Hepatocyte (in vitro differentiated cells): ENCODE data around the gene PLA2G3.

ENCODE experiments used
- EZH2 ChIP-seq: fragments of 200-600 bp; sonication (generic); IDR thresholded peaks from 2 replicates; pipeline ENCODE4 v1.6.1; 2016; ENCODE audit warnings: antibody characterized with exemption, mild to moderate bottlenecking, borderline replicate concordance
- EZH2phosphoT487 ChIP-seq: fragments of 200-600 bp; sonication (generic); IDR thresholded peaks from one replicate; pipeline ENCODE4 v1.6.1; 2018; ENCODE audit warnings: antibody characterized with exemption, mild to moderate bottlenecking, low read depth, moderate library complexity; ENCODE audit not compliant: unreplicated experiment, severe bottlenecking
- TF ChIP-seq, protein P1 (sequence below): fragments of 200-600 bp; sonication (generic); IDR thresholded peaks from 2 replicates; pipeline ENCODE4 v1.5.1; 2016; ENCODE audit warnings: antibody characterized with exemption, mild to moderate bottlenecking; ENCODE audit not compliant: poor library complexity

DNA sequence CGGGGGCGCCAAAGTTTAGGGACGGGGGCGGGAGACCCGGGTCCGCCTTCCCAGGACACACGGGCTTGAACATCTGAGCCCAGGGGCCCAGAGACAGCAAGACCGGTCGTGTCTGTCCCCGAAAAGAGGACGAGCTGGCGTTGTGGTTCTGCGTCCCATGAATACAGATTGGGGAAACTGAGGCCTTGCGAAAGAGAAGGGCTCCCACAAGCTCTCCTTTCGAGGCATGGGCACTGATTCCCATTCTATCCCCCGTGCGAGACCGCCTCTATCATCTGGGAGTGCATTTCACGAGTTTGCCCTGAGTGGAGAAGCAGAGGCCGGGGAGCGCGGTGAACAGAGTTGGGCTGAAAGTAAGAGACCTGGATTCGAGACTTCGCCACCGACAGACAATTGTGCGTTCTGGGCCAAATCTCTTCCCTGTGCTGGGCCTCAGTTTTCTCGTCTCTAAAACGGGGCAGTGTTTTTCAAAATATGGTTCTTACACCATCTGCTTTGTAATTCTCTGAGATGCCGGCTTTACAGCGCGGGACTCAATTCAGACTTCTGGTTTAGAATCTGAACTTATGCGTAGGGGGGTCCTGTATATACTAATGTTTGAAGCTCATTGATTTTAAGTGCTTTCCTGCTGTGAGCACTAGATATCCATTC is 20.1 kb upstream of the PLA2G3 start:
- TF ChIP-seq, protein P1, sequence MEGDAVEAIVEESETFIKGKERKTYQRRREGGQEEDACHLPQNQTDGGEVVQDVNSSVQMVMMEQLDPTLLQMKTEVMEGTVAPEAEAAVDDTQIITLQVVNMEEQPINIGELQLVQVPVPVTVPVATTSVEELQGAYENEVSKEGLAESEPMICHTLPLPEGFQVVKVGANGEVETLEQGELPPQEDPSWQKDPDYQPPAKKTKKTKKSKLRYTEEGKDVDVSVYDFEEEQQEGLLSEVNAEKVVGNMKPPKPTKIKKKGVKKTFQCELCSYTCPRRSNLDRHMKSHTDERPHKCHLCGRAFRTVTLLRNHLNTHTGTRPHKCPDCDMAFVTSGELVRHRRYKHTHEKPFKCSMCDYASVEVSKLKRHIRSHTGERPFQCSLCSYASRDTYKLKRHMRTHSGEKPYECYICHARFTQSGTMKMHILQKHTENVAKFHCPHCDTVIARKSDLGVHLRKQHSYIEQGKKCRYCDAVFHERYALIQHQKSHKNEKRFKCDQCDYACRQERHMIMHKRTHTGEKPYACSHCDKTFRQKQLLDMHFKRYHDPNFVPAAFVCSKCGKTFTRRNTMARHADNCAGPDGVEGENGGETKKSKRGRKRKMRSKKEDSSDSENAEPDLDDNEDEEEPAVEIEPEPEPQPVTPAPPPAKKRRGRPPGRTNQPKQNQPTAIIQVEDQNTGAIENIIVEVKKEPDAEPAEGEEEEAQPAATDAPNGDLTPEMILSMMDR, result no peak
- TF ChIP-seq EZH2 (no peak), EZH2phosphoT487 (no peak)
